Stimulated activated CD8-positive, alpha-beta memory T cell treated with anti-CD3 and anti-CD28 coated beads, Interleukin-15, amount 100 ng/mL, for 1 hour (primary cell): Measurements from ENCODE around the gene WDR49.

Experiments used
- DNase-seq: peaks from one replicate; pipeline ENCODE4 v3.0.0-alpha.2; 2020; ENCODE audit warnings: low read depth

The WDR49 gene

DNA sequence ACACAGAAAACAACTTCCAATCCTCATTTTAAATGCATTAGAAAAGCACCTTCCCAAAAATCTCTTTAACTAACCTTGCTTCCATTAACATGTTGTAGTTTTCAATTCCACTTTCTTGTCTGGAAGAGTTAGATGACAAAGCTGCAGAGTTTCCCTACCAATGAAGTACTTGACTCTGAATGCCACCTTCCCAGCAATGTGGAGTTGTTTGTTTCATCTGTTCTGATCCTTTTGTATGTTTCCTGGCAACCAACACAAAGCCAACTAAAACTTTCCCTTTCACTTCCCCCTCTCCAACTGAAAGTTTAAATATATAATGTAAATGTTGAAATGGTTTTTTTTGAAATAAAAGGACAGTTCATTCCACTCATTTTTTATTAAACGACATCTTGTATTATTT is at the start of gene WDR49:
TSS of gene WDR49 (minus strand) at position 183 of the 400 bp plus-strand sequence. CDS start 517 bp downstream, outside the sequence.
- no peak for DNase-seq

DNA sequence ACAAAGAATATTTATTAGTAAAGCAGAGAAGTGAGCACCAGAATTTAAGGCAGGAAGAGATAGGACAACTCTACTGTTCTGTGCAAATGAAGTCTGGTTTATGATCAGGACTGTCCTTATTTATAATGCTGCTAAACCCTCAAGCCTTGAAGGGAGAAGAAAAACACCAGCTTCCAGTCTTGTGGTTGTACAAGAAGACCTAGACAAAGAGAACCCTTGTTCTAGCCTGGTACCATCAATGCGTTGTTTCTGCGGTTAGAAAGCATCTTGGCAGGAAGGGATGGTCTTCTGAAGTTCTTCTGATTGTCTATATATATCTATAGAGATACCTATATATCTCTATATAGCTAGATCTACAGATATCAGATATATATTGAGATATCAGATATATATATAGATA is 47.2 kb upstream of the WDR49 start:
- DNase-seq: no peak

DNA sequence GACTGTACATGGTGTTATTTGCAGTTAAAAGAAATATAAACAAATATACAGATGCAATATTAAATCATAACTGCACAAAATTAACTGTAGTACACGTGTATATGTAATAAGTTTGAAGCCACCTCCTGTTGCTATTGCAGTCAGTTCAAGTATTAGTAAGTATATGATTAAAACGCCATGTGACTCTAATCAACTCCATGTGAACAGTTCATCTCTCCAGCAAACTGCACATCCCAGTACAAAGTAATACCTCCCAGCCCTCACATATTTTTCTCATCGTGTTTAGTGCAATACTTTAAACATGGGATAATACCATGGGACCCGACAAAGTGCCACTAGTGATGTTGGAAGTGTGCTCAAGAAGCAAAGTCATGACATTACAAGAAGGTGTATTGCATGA is 46.3 kb upstream of the WDR49 start:
- DNase-seq: no peak

DNA sequence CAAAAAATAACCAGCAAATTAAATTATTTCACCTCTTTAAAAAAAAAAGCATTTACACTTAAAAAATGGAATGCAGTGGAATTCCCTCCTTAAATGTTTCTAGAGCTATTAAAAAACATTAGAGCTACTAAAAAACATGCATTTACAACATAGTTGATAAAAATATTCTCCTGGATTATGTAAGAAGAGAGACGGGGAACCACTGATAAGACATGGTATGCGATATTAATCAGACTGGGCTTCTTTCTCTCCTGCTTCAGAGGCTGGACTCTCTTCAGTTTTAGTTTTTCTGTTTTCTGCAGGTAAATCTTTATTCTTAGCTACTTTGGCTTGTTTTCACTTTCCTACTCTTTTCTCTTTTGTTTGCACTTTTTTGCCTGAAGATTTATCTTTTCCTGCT is 40.4 kb upstream of the WDR49 start:
- DNase-seq: no peak

DNA sequence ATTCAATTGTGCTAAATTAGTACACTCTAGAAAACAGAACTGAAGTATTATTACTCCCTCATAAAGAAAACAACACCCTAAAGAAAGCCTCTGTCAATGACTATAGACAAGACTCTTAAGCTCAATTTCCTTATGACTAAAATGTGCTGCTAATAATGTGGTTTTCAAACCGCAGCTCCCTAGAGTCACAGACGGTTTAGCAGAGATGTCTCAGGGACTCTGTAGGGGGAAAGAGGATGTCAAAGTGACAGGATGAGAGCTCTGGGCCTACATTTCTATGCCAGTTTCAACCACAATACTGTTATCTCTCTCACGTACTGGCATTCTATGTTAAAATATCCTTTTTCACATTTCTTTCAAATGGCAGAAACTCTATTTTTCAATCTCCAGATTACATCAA is 37.6 kb upstream of the WDR49 start:
- DNase-seq: no peak

DNA sequence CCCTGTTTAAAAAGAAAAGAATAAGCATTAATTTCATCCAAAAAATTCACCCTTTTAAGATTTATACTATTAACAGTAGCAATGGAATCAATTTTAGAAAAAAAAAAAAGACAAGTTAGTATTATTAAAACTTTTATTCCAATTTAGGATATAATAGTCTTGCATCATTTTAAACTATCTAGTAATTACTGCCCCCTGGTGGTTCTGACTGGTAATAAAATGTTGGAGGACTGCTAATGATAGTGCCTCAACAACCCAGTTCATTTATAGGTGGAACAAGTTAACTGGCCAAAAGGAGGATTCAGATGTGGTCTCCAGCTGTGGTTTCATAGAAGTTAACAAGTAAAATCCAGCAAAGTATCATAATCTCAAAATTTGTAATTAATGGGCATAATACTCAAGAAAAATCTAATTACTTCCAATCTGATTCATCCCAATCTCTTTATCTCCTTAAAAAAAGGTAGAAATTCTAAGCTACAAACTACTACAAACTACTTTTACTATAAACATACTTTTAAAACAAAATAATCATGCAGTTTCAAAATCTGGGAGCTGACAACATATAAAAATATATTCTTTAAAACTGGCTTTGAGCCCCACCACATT is 30.7 kb upstream of the WDR49 start:
- DNase-seq: peak; percentile 22

DNA sequence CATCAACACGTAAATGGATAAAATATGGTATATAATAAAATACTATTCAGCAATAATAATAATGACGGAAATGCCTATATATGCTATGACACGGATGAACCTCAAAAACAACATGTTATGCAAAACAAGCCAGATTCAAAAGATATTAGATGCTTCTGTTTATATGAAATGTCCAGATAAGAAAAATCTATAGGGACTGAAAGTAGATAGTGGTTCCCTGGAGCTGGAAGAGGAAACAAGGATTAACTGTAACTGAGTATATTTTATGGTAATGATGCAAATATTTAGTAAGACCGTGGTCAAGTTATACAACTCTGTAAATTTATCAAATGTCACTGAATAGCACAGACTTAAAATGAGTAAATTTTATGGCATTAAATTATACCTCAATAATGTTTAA is 25.8 kb upstream of the WDR49 start:
- DNase-seq: no peak

DNA sequence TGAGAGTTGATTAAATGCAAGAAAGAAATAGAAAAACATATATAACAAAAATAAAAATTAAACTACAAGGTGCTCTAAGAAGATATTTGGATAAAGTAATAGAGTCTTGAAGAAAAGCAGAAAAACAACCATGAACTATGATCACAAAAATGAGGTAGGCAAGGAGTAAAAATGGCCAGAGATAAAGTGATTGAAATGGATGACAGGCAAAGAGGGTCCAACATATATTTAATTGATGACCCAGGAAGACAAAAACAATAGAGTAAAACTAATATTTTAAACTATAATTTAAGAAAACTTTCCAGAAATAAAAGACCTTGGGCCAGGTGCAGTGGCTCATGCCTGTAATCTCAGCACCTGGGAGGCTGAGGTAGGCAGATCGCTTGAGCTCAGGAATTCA is 22.1 kb upstream of the WDR49 start:
- DNase-seq: no peak

DNA sequence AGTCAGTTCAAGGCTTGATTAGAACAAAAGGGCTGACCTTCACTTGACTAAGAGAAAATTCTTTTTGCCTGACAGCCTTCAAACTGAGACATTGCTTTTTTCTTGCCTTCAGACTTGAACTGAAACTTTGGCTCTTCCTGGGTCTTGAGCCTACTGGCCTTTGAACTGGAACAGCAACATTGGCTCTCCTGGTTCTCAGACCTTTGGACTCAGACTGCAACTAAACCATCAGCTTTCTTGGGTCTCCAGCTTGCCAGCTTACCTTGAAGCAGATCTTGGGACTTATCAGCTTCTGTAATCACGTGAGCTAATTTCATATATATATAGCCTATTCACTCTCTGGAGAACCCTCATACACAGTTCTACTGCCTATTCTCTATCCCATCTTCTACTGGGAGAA is 19.5 kb upstream of the WDR49 start:
- DNase-seq: no peak

DNA sequence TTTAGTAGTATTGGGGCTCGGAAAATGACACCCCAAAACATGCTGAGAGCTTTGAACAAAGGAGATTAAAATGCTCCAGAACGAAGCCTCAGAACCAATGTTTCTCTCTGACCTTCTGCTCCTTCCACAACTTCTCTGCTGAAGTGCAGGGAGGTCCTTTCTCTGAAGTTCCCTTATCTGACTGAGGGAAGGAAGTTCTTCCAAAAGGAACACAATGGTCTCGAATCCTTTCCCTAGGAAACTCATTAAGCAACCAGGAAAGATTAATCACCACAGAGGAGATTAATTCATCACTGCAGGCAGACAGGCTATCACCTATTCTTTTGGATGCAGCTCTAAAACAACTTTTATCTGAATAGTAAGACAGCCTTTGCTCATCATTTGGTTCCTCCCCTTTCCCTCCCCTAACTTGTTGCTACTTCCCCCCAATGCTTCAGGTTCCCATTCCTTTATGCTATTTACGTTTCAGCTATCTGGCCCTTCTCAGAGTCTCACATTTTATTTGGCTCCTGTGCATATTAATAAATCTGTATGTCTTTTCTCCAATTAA is 18.2 kb upstream of the WDR49 start:
- DNase-seq: no peak

DNA sequence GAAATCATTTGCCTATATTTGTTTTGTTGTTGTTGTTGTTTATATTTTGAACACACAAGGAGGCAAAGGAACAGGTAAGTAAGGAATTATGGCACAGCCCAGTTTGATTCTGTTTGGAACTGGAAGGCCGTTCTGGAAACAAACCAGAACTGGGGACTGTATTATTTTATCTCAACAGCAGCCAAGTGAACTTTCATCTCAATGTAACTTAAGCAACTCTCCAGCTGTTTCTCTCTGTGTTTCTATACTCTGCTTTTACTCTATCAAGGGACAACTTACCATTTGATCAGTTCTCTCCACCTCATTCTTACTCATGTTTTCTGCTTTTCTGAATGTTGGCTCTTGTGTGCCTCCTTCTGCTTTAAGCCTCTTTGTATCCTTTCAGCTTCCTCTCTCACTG is 16.0 kb upstream of the WDR49 start:
- no peak for DNase-seq

DNA sequence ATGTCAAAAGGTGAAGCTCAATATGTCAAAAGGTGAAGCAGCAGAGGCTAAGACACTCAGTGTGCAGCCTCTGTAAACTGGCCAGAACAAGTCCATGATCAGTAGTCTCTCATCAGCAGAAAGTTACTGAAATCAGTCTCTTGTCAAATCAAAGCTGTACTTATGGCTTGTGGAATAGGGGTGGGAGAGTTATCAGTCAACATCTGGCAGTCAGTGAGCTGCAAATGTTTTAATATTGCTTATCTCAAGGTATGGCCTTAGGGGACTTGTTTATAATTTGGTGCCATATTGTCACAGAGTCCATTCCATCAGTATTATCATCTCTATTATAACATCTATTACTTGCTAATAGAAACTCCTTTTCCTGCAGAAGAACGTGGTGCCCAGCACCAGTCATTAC is 14.9 kb upstream of the WDR49 start:
- DNase-seq: no peak

DNA sequence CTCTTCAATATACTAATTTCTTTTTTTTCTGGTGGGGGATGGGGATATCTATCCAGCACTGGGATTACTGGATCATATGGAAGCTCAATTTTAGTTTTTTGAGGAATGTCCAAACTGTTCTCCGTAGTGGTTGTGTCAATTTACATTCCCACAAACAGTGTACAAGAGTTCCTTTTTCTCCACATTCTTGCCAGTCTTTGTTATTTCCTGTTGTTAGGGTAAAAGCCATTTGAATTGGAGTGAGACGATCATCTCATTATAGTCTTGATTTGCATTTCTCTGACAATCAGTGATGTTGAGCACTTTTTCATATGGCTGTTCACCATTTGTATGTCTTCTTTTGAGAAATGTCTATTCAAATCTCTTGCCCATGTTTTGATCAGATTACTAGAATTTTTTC is 12.8 kb upstream of the WDR49 start:
- DNase-seq: no peak

DNA sequence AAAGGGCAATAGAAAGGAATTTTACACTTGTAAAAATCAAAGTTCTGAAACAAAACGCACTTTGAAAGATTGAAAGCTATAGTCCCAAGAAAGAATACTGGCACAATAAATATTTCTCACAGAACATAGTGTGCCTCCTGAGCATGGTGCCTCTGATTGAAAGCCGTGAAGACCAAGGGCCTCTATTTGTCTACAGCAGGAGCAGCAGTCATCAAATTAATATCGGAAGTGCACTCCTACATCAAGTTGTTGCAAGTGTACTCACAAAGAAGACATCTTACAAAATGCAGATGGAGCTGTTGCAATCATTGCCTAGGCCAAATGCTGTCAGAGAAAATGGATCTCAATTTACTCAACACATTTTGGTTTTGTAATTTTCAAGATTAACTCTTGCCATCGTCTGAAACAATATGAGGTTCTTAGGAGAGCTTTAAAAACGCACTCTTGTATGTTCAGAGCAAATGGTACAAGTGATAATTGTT is 9.2 kb upstream of the WDR49 start:
- DNase-seq: no peak

DNA sequence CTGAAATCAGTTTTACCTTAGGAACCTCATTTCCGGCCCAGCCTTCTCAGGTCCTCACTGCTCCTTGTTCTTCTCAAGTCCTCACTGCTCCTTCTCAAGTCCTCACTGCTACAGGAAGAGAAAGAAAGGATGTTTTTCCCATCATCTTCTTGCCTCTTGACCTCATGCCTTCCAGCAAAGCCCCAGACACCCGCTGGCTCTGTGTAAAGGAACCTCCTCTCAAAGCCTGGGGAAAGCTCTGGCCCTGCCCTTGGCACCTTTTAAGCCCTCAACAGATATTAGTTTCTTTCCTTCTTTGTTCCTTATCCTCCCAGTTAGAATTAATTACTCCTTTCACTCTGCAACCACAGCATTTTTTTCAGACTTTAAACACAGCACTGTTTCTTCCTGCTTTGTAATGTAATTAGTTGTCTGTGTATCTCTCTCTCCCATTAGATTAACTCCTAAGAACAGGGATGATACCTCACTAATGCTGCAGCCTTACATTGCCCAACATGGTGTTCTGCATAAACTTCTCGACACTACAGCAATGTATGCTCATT is 4.0 kb upstream of the WDR49 start:
- DNase-seq: no peak

DNA sequence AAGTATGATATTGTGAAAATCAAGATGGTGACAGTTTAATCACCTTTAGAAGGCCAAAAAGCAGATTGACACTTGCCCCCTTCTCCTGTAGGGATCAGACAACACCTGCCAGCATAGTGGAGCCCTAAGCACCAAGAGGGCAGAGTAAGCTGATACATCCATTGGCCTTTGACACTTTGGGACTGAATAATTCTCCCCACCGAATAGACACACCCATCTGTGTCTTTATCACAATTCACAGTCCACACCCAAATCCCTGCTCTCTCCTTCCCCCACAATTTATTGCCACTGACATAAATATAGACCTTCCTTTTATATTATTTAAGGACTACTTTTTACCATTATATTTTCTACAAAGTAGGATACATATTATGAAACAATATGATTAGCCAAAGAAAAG is 3.1 kb upstream of the WDR49 start:
- DNase-seq: no peak

DNA sequence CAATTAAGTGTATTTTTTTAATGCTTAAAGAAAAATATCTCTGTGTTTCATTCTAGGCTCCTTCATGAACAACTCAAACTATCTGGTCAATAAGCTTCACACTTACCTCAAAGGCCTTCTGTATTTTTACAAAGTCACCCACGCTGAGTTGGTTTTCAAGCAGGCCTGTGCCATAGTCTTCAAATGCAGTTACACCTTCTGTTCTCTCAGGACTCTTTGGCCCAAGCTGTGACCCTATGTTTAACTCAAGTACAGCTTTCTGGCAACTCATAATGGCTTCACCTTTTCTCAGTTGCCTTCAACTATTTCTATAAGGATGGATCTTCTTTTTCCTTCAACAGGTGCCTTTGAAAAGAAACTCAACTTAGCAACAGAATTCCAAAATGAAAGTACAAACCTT is 587 bp downstream of the WDR49 start:
- no peak for DNase-seq

DNA sequence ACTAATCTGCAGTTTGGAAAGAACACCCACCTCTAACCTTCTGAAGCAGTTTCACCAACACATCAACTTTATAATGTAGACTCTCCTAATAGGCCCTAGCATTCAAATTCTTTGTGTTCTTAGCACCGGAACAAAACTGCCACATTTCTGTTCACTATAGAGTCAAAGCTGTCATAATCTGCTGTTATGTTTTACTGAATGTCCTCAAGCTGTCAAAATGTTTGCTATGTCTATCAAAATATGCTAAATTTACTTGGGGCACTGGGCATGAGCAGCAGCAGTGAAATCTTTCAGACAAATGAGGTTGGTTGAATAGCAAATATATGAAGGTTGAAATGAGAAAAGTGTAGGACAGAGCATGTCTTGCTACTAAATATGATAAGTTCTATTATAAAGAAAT is 1.9 kb downstream of the WDR49 start:
- DNase-seq: no peak

DNA sequence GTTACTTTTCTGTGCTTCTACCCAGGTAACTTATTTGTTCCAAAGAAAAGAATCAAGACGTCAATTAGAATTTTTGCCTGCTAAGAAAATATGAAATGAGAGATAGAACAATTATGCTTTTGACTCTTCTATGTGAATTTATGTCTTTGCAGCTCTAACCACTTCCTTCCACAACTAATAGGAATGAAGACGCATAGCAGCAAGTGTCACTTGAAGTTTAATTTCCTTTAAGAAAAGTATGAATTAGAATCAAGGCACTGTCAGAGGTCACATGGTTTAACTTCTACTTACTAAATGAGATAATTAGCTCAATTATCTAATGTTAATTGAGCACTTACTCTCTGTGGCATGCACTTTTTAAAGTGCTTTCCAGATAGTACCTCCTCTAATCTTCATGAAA is 3.3 kb downstream of the WDR49 start:
- DNase-seq: no peak

DNA sequence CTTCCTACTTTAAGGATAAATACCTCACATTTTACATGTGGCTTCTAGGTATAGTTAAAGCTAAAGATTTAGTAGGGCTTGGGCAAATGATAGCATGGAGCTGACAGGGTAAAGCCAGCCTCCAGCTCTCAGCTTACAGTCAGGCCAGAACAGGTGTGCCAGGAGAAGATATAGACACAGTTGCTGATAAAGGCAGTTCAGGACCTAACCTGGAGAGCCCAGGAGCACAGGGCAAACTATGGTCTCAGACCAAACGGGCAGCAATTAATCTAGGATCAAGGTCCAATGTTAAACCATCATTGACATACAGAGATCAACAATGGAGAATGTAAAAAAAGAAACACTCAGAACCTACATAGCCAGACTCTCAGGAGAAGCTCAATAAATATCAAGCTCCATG is 4.0 kb downstream of the WDR49 start:
- no peak for DNase-seq

DNA sequence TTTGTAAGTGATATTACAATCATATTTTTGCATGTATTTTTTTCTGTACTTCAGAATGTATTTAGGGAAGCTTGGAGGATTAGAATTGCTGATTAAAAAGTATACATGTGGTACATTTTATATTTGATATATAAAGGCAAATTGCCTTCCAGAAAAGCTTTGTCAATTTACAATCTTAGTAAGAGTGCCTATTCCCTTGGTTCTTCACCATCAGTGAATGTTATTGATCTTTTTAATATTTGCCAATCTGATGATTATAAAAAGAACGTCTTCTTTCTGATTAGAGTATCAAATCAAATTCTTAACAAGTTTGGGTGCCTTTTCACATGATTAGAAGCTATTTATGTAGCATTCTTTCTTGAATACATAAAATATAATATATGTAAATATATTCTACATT is 9.1 kb downstream of the WDR49 start:
- no peak for DNase-seq

DNA sequence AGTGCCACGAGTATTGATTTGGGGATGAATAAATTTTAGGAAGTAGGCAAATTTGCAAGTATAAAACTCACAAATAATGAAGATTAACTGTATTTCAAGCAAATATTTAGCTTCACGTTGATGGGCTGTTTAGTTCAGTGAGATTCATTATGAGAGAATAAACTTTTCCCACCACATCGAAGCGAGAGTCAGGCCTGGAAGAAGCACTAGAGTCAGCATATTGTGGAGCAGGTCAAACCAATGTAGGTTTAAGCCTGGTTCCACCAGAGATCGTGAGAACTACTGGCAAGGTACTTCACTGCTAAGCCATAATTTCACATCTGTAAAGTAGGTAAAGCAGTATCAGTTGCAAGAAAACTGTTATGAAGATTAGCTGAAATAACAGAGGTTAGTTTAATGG is 22.3 kb downstream of the WDR49 start:
- DNase-seq: no peak

DNA sequence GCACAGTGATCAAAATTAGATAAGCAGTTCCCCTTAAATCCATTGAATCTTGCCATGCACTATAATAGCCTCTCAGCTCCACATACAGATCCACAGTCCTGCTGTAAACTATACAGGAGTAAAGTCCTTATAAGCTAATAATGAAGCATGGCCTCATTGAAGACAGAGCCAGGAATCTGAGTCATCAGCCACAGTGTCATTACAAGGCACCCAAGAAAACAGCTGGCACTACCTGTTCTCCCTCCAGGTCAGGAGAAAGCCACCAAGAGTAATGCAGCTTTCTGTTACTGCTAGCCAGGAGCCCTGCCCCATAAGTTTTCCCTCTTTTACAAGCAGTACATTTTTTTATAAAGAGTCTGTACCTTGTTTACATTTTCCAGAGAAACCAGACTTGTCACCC is 27.3 kb downstream of the WDR49 start:
- DNase-seq: no peak

DNA sequence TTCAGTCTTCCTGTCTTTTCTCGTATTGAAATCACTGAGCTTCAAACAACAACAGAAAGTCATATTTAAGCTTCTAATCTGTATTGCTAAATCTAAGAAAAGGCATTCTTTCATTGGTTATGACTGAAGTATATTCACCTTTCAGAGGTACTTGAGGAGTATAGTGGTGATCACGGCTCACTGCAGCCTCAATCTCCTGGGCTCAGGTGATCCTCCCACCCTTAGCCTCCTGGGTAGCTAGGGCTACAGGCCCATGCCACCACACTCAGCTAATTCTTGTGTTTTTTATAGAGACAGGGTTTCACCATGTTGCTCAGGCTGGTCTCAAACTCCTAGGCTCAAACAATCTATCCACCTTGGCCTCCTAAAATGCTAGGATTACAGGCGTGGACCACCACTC is 38.7 kb downstream of the WDR49 start:
- no peak for DNase-seq
